Measurements from ENCODE around the gene TAF13.

Gene TAF13

GRCh38 chr1:109027841-109028240 is 48.0 kb downstream of the TAF13 start:
- TF ChIP-seq, protein P1, sequence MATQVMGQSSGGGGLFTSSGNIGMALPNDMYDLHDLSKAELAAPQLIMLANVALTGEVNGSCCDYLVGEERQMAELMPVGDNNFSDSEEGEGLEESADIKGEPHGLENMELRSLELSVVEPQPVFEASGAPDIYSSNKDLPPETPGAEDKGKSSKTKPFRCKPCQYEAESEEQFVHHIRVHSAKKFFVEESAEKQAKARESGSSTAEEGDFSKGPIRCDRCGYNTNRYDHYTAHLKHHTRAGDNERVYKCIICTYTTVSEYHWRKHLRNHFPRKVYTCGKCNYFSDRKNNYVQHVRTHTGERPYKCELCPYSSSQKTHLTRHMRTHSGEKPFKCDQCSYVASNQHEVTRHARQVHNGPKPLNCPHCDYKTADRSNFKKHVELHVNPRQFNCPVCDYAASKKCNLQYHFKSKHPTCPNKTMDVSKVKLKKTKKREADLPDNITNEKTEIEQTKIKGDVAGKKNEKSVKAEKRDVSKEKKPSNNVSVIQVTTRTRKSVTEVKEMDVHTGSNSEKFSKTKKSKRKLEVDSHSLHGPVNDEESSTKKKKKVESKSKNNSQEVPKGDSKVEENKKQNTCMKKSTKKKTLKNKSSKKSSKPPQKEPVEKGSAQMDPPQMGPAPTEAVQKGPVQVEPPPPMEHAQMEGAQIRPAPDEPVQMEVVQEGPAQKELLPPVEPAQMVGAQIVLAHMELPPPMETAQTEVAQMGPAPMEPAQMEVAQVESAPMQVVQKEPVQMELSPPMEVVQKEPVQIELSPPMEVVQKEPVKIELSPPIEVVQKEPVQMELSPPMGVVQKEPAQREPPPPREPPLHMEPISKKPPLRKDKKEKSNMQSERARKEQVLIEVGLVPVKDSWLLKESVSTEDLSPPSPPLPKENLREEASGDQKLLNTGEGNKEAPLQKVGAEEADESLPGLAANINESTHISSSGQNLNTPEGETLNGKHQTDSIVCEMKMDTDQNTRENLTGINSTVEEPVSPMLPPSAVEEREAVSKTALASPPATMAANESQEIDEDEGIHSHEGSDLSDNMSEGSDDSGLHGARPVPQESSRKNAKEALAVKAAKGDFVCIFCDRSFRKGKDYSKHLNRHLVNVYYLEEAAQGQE (IDR thresholded peaks at IDR 0.05; ENCODE audit: insufficient read depth in 1 of 2, low read depth in 2 of 2, low read length in 2 of 2): no peak
- TF ChIP-seq SIN3A (IDR thresholded peaks at IDR 0.05; ENCODE audit: borderline replicate concordance, insufficient read depth, low read length) (no peak), POLR2AphosphoS5 (IDR thresholded peaks at IDR 0.05; ENCODE audit: low read depth, low read length) (no peak), FOXP2 (optimal IDR thresholded peaks at IDR 0.05; ENCODE audit: borderline replicate concordance, extremely low read depth, extremely low read length, insufficient read depth) (no peak), TAF1 (IDR thresholded peaks at IDR 0.05; ENCODE audit: borderline replicate concordance, insufficient read depth, low read length) (no peak)

DNA sequence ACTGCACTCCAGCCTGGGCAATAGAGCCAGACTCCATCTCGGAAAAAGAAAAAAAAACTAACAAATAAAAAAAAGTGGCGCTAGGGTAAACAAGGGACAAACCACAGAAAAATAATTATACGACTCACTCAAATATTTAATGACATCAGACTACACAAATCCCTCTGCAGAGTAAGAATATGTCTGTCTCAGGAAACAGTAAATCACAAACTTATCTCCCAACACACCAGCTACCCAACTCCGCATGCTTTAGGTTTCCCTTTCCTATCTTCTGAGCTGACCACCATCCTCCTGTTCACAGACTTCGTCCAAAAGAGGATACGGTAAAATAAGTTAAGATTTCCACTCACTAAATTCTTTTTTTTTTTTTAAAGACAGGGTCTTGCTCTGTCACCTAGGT is 50.1 kb downstream of the TAF13 start:
- TF ChIP-seq POLR2AphosphoS5 (IDR thresholded peaks at IDR 0.05; ENCODE audit: low read depth, low read length) (no peak), SIN3A (IDR thresholded peaks at IDR 0.05; ENCODE audit: borderline replicate concordance, insufficient read depth, low read length) (no peak), FOXP2 (optimal IDR thresholded peaks at IDR 0.05; ENCODE audit: borderline replicate concordance, extremely low read depth, extremely low read length, insufficient read depth) (no peak), TAF1 (IDR thresholded peaks at IDR 0.05; ENCODE audit: borderline replicate concordance, insufficient read depth, low read length) (no peak)
- TF ChIP-seq, protein P1 (IDR thresholded peaks at IDR 0.05; ENCODE audit: insufficient read depth in 1 of 2, low read depth in 2 of 2, low read length in 2 of 2): no peak

DNA sequence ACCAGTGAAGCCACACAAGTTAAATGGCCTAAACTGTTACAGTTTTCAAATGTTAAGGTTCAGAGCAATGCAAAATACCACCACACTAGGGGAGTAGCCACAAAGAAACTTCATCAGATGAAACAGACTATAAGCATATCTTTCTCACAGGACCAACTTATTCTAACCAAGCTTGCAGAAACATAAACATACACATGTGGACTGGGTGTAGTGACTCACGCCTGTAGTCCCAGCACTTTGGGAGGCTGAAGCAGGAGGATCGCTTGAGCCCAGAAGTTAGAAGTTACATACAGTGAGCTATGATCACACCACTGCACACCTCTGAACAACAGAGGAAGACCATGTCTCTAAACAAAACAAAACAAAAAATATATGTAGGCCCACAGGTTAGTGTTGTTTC is 51.2 kb downstream of the TAF13 start:
- TF ChIP-seq FOXP2 (optimal IDR thresholded peaks at IDR 0.05; ENCODE audit: borderline replicate concordance, extremely low read depth, extremely low read length, insufficient read depth) (no peak), TAF1 (IDR thresholded peaks at IDR 0.05; ENCODE audit: borderline replicate concordance, insufficient read depth, low read length) (no peak)

GRCh38 chr1:109020693-109021257 is 55.0 kb downstream of the TAF13 start:
- TF ChIP-seq FOXP2 (optimal IDR thresholded peaks at IDR 0.05; ENCODE audit: borderline replicate concordance, extremely low read depth, extremely low read length, insufficient read depth) (no peak), TAF1 (IDR thresholded peaks at IDR 0.05; ENCODE audit: borderline replicate concordance, insufficient read depth, low read length) (no peak), POLR2AphosphoS5 (IDR thresholded peaks at IDR 0.05; ENCODE audit: low read depth, low read length) (no peak), SIN3A (IDR thresholded peaks at IDR 0.05; ENCODE audit: borderline replicate concordance, insufficient read depth, low read length) (no peak)
- TF ChIP-seq, protein P1 (IDR thresholded peaks at IDR 0.05; ENCODE audit: insufficient read depth in 1 of 2, low read depth in 2 of 2, low read length in 2 of 2): no peak

DNA sequence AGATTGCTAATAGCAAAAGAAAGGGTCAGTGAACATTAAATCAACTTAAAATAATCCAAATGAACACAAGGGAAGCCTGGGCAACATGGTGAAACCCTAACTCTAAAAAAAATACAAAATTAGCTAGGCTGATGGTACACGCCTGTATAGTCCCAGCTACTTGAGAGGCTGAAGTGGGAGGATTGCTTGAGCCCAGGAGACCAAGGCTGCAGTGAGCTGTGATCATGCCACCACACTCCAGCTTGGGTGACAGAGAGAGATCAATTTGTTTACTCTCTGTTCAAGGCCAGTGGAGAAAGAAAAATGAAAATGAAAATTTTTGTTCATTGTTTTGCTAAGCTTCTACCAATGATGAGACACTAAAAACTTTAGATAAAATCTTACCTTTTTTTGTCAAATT is 58.7 kb downstream of the TAF13 start:
- TF ChIP-seq, protein P1 (IDR thresholded peaks at IDR 0.05; ENCODE audit: insufficient read depth in 1 of 2, low read depth in 2 of 2, low read length in 2 of 2): no peak
- TF ChIP-seq FOXP2 (optimal IDR thresholded peaks at IDR 0.05; ENCODE audit: borderline replicate concordance, extremely low read depth, extremely low read length, insufficient read depth) (no peak), SIN3A (IDR thresholded peaks at IDR 0.05; ENCODE audit: borderline replicate concordance, insufficient read depth, low read length) (no peak), TAF1 (IDR thresholded peaks at IDR 0.05; ENCODE audit: borderline replicate concordance, insufficient read depth, low read length) (no peak), POLR2AphosphoS5 (IDR thresholded peaks at IDR 0.05; ENCODE audit: low read depth, low read length) (no peak)
